NCI-H345 treated with DMSO at 0.1 percent for 48 hours (cell line): Measurements from ENCODE around the gene DCPS.
"Not testable (repeated sequence)": the region's sequence is repeated elsewhere in the genome, so short reads cannot be mapped to it uniquely, and the experiment has no call there.

ENCODE experiments used
- DNase-seq: peaks from one replicate; lab custom pipeline; 2025; ENCODE audit not compliant: unreplicated experiment; lab: John Stamatoyannopoulos, UW

DCPS gene

DNA sequence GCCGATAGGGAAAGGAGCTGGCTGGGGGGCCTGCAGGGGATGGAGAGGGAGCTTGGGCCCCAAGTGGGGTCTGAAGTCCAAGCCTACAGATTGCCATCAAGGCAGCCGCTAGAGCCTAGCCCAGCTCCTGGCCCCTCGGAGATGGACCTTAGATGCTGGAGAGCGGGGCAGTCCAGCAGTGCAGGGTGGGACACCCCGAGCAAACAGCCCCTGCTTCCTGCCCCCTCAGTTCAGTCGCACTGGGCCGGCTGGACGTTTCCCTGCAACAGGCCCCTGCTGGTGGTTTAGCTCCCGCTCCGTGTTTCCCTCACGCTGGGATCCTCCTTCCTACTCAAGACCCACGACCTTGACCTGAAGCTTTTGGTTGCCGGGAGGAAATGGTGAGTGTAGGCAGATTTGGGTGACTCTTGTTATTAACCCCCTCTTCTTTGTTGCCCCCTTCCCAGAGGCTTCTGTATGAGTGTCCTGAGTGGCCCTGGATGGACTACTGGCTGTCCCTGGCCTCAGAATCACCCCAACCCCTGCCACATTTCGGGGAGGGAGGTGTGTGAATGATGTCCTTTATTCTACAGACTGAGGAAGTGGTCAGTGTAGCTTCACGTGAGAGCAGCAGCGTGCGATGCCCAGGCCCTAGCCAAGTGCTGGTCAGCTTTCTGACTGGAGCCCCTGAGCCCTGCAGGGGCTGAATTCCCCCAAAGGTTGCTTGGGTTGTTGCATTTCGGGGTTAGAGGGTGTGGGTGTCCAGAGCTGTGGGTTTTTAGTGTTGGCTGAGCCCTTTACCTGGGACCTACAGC is 54.3 kb downstream of the DCPS start:
- no peak for DNase-seq

DNA sequence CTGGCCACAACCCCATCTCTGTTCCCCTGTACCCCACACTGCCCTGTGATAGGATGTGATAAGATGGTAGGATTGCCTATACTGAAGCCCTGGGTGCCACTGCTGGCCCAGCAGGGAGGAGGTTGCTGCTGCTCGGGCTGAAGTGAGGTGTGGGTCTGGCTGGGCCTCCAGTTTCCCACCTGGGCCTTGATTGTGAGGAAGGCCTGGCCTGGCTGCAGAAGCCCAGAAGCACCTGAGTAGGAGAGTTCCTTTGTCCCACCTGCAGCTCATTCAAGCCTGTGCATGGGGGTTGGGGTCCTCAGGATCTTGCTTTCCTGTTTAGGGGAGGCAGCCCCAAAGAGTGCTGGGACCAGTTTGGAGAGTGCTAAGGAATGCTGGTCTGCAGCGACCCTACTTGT is 54.9 kb downstream of the DCPS start:
- DNase-seq: no peak

DNA sequence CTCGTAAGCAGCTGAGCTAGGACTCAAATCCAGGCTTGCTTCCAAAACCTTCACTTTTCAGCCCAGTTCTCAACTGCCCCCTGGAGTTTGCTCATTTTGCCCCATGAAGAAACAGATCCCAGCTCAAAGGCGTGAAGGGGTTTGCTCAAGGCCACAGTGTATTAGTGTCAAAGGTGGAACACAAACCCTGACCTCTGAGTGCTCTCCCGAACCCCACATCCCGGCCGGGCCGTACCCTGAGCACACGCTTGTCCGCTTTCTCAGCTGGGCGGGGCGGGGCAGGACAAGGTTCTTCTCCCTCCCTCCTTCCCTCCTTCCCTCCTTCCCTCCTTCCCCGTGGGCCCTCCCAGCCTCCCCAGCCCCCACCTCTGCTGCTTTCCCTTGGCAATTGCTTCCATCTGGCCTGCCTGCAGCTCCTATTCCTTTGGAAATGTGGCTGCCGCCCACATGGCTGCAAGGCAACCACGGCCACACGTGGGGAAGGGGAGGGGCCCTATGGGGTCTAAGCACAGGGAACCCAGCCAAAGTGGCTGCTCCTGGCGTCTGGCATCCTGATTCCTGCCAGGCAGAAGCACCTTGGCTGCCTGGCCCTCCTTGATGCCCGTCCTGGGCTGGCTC is 55.7 kb downstream of the DCPS start:
- DNase-seq: no peak

DNA sequence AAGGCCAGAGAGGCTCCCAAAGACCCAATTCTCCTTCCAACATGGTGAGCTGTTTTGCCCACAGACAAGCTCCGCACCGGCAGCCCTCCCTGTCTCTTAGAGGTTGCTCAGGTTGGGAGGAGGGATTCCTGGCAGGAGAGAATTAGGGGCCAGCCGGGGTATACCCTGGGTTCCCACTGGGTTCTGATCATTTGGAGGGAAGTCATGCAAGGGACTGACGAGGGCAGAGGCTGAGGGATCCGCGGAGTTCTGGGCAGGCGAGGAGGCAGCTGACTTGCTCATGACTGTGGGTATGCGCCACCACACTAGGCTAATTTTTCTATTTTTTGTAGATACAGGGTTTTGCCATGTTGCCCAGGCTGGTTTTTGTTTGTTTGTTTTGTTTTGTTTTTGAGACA is 56.2 kb downstream of the DCPS start:
- DNase-seq: no peak

DNA sequence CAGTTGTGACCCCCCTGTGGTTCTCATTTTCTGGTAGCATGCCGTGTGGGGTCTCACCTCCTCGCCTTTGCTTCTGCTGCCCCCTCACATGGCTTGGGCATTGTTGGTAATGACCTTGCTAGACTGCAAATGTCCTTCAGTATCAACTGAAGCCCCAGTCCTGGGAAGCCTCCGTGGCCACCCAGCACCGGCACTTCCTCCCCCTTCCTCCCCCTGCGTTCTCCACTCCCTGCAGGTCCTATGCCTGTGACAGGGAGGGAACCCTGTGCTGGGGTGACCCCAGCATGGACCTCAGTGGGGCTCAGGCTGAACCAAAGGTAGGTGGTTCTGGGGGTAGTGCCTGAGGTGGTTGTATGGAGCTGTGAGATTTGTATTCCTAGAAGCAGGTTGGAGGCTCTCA is 57.5 kb downstream of the DCPS start:
- DNase-seq: no peak

DNA sequence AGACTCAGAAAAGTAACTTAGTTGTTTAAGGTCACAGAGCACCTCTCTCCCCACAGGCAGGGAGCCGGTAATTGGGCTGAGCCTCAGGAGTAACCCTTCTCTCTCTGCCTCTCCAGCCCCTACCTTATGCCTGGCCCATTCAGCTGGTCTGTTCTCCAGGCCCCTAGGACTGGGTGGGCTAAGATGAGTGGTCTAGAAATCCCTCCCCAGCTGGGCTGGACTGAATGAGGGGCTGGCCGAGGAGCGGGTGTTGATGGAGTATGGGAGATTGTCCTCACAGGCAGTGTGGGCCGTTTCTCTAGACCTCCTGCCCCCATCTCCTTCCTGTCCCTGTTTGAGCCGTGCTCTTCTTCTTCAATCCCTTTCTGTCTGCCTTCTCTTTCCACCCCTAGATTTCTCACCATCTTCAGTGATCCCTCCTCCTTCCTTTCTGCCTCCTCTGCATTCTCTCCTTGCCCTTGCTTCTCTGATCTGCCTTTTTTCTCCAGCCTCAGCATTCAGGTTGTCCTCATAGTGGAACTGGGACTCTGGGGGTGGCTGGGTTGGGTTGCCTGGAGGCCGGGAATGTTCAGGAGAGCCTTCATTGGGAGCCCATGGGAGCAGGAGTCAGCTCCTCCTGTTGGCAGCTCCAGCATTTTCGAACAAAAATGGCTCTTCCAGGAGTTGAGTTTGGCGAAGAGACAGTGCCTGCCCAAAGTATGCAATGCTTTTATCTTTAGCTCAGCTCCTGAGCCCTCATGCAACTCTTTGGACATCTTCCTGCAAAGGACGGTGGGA is 59.2 kb downstream of the DCPS start:
- no peak for DNase-seq

DNA sequence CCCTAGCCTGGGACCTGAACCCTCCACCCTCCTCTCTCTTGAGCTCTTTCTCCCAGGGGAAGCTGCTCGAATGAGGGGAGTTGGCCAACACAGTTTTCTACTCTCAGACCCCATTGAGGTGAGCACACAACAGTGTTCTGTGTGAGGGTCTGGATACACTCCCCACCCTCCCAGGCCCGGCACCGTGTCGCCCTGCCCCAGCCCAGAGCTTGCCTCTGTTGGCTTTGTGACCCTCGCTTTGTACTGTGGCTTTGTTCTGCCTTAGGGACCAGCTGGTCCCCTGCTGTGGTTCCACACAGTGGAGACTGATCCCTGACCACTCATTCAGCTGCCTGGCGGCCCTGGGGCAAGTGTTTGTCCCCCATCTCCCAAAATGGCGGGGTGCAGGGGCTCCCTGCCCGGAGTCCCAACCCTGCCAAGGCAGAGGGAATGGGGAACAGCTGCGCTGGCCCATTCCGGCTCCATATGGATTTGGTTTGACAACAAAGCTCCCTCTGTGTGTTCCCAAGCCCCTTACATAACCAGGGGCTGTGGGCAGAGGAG is 59.9 kb downstream of the DCPS start:
- no peak for DNase-seq

DNA sequence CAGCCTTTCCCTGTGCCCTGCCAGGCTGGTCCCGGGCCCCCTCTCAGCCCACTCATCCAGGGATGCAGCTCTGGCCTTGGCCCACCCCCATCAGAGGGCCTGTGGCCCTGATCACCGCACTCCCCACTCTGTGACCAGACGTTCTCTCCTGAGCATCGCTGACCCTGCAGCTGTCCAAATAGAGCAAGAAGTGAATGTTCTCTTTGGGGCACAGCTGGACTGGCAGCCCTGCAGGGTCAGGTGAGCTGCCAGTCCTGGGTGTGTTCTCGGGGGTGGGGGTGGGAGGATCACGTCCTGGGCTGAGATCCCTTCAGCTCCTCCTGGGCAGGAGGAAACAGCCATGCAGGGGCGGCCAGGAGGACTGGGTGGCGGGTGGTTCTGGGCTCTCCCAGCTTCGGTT is 60.9 kb downstream of the DCPS start:
- DNase-seq: not testable (repeated sequence)

DNA sequence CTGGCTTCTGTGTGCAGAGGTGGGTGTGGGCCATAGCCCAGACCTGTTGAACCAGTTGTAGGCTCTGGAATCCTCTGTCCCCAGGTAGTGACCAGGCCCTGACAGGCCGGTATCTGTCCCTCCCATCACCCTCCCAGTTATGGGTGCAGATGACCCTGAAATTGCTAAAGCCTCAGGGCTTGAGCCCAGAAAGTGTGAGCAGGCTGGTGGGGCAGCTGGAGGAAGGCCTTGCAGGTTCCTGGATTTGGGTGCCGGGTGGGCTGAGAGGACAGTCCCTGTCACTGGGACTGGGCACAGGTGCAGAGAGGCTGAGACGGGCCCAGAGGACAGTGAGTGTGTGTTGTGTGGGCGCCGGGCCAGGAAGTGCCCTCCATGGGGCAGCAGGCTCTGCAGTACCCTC is 61.6 kb downstream of the DCPS start:
- not testable (repeated sequence) for DNase-seq

DNA sequence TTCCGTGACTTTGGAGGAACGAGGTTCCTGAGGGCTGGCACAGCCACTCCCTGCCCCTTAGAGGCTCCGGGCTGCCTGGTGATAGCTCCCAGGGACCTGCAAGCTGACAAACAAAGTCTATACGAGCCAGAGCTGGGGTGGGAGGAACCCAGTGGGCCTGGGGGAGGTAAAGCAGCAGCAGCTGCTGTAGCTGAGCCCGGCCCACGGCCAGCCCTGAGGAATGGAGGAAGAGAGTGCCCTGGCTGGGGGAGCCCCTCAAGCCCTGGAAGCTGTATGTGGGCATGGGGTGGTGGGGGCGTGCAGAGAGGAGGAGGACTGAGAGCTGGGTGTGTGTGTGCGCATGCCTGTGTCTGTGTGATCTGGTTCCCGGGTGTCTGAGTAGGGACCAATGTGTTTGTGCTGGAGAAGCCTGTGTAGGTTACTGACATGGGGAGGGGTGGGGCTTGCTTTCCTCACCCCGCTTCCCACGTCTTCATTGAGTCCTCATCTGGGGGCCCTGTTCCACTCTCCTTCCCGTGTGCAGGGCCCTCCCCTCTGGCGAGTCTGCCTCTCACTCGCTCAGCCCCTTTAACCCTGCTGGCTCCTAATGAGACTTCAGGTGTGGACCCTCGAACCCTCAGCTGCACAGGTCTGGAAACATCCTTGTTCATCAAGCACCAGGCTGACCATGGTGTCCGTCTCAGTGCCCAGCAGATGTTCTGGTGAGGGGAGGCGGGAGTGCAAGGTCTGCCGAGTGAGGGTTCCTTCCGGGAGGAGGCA is 62.4 kb downstream of the DCPS start:
- DNase-seq: no peak

DNA sequence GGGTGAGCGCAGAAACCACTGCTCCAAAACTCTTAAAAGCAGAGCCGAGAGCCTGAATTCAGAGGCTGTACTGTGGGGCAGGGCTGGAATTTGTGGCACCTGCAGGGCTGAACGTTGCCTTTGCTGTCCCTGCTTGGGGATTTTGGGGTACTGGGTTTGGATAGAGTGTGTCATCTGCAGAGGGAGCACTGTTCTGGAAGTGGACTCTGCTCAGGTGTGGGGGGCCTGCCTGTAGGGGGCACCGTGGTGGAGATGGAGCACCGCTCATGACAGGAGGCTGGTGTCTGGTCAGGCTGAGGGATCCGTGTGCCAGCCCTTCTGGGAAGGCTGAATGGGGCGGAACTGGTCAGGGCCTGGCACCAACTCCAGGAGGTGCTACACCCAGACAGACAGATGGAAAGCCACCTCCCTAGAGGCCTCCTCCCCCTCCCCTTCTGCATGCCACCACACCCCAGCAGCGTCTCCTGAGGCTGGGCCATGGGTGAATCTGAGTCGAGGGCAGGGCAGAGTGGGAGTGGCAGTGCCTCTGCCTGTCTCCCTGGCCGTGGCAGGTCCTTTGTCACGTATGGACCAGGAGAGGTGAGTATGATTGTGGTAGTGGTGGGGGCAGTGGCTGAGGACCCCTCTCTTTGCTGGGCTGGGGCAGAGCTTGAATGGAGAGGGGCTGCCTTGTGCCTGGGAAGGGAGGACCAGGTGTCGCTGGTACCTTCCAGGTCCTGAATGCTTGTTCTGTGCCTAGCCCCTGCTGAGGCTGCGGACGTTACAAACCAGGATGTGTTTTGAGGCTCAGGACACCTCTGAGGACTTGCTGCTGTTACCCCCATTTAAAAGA is 63.2 kb downstream of the DCPS start:
- not testable (repeated sequence) for DNase-seq

DNA sequence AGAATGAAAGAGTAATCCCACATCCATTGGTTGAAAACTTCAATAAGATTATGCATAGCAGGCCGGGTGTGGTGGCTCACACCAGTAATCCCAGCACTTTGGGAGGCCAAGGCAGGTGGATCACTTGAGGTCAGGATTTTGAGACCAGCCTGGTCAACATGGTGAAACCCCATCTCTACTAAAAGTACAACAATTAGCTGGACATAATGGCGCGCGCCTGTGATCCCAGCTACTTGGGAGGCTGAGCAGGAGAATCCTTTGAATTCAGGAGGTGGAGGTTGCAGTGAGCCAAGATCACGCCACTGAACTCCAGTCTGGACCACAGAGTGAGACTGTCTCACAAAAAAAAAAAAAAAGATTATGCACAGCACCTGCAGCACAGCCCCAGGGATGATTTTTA is 63.9 kb downstream of the DCPS start:
- not testable (repeated sequence) for DNase-seq

DNA sequence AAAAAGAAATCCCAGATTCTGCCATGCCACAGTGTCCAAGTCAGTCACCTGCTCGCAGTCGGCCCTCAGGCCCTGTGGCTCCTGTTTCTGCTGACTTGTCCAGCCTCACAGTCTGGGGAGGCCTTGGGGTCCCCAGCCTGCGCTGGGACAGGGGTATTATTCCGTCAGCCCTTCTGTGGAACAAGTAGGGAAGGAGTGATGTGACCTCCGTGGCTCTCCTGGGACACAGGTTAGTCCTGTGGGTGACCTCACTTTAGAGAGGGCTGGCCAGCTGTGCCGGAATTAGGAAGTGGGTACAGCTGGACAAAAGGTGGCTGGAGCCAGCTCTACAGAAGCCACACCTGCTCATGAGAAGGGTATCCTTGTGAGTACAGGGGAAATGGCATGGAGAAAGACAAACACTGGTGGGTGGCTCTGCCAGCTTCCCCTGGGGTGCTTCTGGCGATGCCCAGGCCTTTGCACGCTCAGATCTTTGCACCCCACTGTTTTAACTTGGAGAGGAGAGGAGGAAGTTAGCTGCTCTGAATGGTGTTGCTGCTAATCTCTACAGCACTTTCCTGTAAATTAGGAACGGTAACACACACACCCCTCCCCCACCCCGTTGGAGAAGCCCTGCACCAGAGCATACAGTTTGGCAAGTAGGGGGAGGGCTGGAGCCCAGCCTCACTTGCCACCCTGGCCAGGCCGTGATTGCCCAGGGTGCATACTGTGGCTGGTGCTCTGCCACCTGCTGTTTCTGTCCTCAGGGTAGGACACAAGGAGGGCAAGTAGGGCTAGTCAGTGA is 64.7 kb downstream of the DCPS start:
- peak; percentile 85 for DNase-seq

DNA sequence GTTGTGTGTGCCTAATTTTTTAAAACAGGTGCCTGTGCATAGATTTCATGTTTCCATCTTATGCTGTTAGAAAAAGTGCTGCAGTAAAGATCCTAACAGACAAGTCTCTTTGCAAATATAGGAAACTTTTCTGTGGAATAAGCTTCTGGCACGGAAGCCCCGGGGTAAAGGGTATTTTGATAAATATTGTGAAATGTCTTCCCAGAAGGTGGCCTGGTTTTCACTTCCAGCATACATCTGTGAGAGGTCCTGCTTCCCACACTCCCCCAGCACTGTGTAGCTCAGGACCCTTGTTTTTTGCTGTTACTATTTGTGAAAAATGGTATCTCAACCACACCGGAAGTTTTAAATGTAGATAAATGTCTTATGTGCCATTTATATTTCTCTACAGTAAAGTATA is 66.2 kb downstream of the DCPS start:
- DNase-seq: no peak

DNA sequence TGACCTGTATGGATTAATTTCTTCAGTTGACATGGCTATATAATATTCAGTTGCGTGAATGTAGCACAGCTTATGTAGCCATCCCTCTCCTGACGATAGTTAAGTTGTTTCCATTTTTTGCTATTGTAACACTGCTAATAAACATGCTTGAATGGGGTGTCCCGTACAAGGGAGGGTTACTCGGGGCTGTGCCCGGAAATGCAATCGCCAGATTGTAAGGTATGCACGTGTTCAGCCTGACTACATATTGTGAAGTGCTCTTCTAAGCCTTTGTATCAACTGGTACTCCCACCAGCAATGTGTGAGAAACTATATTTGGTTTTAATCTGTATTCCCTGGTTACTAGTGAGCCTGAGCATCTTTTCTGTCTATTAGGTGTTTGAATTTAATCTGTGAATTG is 67.7 kb downstream of the DCPS start:
- no peak for DNase-seq

DNA sequence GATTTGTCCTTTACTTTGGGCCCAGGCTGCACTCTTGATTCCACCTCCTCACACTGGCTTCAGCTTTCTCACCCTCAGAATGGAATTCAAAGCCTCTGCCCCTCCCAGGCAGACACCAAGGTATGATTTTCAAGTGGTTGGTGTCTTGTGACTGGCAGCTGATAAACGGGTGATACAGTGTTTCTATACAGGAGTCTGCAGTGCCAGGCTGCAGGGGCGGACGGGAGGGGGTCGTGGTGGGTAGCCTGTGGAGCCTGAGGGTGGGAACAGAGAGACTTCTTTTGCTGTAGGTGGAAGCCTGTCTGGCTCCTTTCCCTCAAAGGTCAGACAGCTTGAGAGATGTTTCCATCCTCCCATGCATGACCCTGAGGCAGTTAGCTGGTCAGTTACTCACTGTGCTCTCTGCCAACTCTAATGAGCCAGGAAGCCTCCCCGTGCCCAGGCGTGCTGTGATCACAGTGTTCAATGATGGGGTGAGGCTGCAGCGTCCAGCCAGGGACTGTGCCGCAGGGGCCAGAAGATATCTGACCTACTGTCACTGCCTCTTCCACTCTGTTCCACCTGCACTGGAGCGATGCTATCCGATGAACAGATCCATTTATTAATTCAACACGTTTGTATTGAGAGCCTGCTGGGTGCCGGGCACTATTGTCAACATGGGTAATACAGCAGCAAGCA is 69.7 kb downstream of the DCPS start:
- DNase-seq: peak; percentile 26

DNA sequence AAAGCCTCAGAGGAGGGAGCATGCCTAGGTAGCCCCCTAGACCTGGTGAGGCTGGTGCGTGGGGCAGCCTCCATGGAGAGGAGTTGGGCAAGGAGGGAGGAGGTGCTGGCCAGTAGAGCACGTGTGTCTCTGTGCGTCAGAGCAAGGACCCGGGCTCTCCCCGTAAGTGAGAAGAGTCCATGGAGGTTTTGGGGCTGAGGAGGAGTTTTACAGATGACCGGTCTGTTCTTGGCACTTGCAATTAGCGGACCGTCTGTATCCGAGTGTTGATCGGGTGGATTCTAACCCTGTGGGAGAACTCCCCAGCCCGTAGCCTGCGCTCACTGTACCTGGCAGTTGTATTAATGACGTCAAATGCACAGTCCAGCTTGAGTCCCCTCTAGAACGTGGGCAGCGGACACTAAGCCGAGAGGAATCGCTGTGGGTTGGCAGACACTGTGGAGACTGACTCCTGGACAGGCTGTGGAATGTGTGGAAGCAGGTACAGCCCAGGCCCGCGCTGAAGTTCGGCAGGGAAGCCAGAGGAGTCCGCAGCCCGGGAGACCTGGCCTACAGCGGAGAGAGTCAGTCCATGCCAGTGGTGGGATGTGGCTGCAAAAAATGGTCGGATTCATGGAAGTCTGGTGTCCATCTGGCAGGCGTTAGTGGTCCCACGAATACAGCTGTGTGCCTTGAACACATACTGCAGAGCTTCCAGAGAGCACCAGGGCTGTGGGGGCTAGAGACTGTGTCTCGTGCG is 70.9 kb downstream of the DCPS start:
- DNase-seq: not testable (repeated sequence)

DNA sequence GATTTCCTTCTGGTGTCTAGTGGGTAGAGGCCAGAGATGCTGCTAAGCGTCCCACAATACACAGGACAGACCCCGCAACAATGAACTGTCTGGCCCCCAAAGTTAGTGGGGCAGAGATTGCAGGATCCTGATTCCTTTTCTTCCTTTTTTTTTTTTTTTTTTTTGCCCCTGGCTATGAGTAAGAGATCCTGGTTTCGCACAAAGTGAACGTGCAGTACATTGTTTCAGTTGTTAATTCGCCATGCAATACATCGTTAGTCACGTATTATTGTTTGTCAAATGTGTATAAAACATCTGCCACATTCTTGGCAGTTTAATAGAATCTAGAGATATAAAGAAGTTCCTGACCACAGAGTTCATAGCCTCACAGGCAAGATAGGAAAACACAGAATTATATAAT is 71.9 kb downstream of the DCPS start:
- no peak for DNase-seq
